ENCODE data around the gene SGMS1.
"Not testable (repeated sequence)": the region's sequence is repeated elsewhere in the genome, so short reads cannot be mapped to it uniquely, and the experiment has no call there.

GRCh38 chr10:50534748-50535376 is 88.9 kb downstream of the SGMS1 start:
- TF ChIP-seq POLR2A (IDR thresholded peaks at IDR 0.05; ENCODE audit: low read depth, low read length); POLR2AphosphoS5 (IDR thresholded peaks at IDR 0.05; ENCODE audit: low read depth, low read length); TAF1 (IDR thresholded peaks at IDR 0.05; ENCODE audit: borderline replicate concordance, low read depth, low read length): not testable (repeated sequence)
